H1 (cell line): Measurements from ENCODE around the gene TGM1. TPM values are rescaled to one million over a fixed set of nuclear protein-coding genes. Genes with fewer than 3 reads are reported as not detected.

ENCODE experiments used
- CTCF ChIA-PET: fragments of 300-600 bp; sonication (Branson Sonifier 250); formaldehyde crosslinking; loops from one replicate; lab custom pipeline; 2021; ENCODE audit not compliant: partially characterized antibody; lab: Charles Lee
- POLR2A ChIA-PET: fragments of 300-600 bp; sonication (Branson Sonifier 250); formaldehyde crosslinking; loops from one replicate; lab custom pipeline; 2021; ENCODE audit warnings: inconsistent platforms; ENCODE audit not compliant: partially characterized antibody; lab: Charles Lee
- DNase-seq, 2 experiments: peaks; one replicate each; pipeline versions ENCODE4 v3.0.0 to v3.0.0-alpha.2; 2010 to 2022; ENCODE audit warnings: low spot score in 2 of 2, low read depth in 1 of 2, mixed read lengths in 1 of 2
- FAIRE-seq: peaks from 2 replicates; lab custom pipeline; 2011; peaks lifted over from hg19 to GRCh38; lab: Jason Lieb, UNC
- H2AFZ ChIP-seq: 2 replicates; pipeline ENCODE4 v1.8.1; 2012; ENCODE audit warnings: low read length, inconsistent platforms
- H2AK5ac ChIP-seq: 2 replicates; pipeline ENCODE4 v1.6.1; 2013; ENCODE audit warnings: low read depth, low read length
- H2BK120ac ChIP-seq: replicated peaks from 2 replicates; pipeline ENCODE3; 2013; ENCODE audit warnings: low read depth, low read length, inconsistent platforms
- H2BK12ac ChIP-seq: 2 replicates; pipeline ENCODE4 v1.6.1; 2013; ENCODE audit warnings: low read depth, low read length
- H2BK15ac ChIP-seq: 2 replicates; pipeline ENCODE4 v1.6.1; 2013; ENCODE audit warnings: low read length
- H2BK20ac ChIP-seq: 2 replicates; pipeline ENCODE4 v1.6.1; 2013; ENCODE audit warnings: low read length
- H2BK5ac ChIP-seq: 2 replicates; pipeline ENCODE4 v1.6.1; 2013; ENCODE audit warnings: low read depth, low read length
- H3K14ac ChIP-seq: 2 replicates; pipeline ENCODE4 v1.6.1; 2013; ENCODE audit warnings: inconsistent platforms; ENCODE audit not compliant: insufficient read length
- H3K18ac ChIP-seq: 2 replicates; pipeline ENCODE4 v1.6.1; 2013; ENCODE audit warnings: low read length; ENCODE audit errors: extremely low read depth
- H3K23ac ChIP-seq: 2 replicates; pipeline ENCODE4 v1.6.1; 2013; ENCODE audit warnings: inconsistent platforms; ENCODE audit not compliant: insufficient read length
- H3K23me2 ChIP-seq: 2 replicates; pipeline ENCODE4 v1.6.1; 2013; ENCODE audit warnings: low read depth, low read length
- H3K27ac ChIP-seq: 2 replicates; pipeline ENCODE4 v1.6.1; 2011; ENCODE audit warnings: low read depth, low read length, inconsistent platforms
- H3K27me3 ChIP-seq, 4 experiments: replicated peaks in 1 of 4; 1 replicate in 1 of 4; 2 replicates in 3 of 4; pipeline versions ENCODE4 v1.6.1 to v1.8.1; 2011 to 2013; ENCODE audit warnings: low read length in 3 of 4, mild to moderate bottlenecking in 3 of 4, inconsistent platforms in 2 of 4, mixed read lengths in 2 of 4, moderate library complexity in 1 of 4; ENCODE audit not compliant: control insufficient read depth in 3 of 4, insufficient read depth in 3 of 4; ENCODE audit errors: extremely low read depth in 1 of 4
- H3K36me3 ChIP-seq, 4 experiments: 2 replicates each; pipeline versions ENCODE4 v1.6.1 to v1.8.1; 2011 to 2013; ENCODE audit warnings: mild to moderate bottlenecking in 4 of 4, low read length in 3 of 4, moderate library complexity in 2 of 4, control low read depth in 1 of 4, inconsistent platforms in 1 of 4; ENCODE audit not compliant: insufficient read depth in 4 of 4, control insufficient read depth in 2 of 4
- H3K4ac ChIP-seq: replicated peaks from 2 replicates; pipeline ENCODE3; 2013; ENCODE audit warnings: low read length, low read depth, mixed read lengths, inconsistent platforms; ENCODE audit not compliant: insufficient read length
- H3K4me1 ChIP-seq, 4 experiments: replicated peaks in 1 of 4; 1 replicate in 1 of 4; 2 replicates in 3 of 4; pipeline versions ENCODE4 v1.6.1 to v1.8.1; 2011 to 2013; ENCODE audit warnings: low read length in 3 of 4, inconsistent platforms in 2 of 4, mixed read lengths in 1 of 4; ENCODE audit not compliant: insufficient read depth in 4 of 4, control insufficient read depth in 3 of 4
- H3K4me2 ChIP-seq, 2 experiments: 2 replicates each; pipeline versions ENCODE4 v1.6.1 to v1.8.1; 2011 to 2013; ENCODE audit warnings: low read depth in 2 of 2, low read length in 2 of 2, control low read depth in 1 of 2, inconsistent platforms in 1 of 2, mild to moderate bottlenecking in 1 of 2; ENCODE audit not compliant: insufficient read depth in 1 of 2
- H3K4me3 ChIP-seq, 4 experiments: fragments of 200-600, 300-600 bp in 1 of 4; sonication (generic), shearing (Covaris generic), sonication (Bioruptor Twin) in 1 of 4; 2 replicates each; pipeline versions ENCODE4 v1.5.1 to v1.8.1; 2011 to 2016; ENCODE audit warnings: low read length in 4 of 4, low read depth in 3 of 4, control low read depth in 2 of 4, inconsistent platforms in 2 of 4, mild to moderate bottlenecking in 2 of 4, mixed read lengths in 1 of 4, moderate library complexity in 1 of 4; ENCODE audit not compliant: insufficient read depth in 2 of 4; ENCODE audit errors: extremely low read depth in 1 of 4
- H3K56ac ChIP-seq: replicated peaks from 2 replicates; pipeline ENCODE3; 2013; ENCODE audit warnings: low read depth, mild to moderate bottlenecking, mixed read lengths, low read length, inconsistent platforms; ENCODE audit not compliant: insufficient read length
- H3K79me1 ChIP-seq: 2 replicates; pipeline ENCODE4 v1.6.1; 2013; ENCODE audit warnings: low read depth, low read length, control low read depth
- H3K79me2 ChIP-seq, 2 experiments: 2 replicates each; pipeline versions ENCODE4 v1.6.1 to v1.8.1; 2012 to 2013; ENCODE audit warnings: low read length in 2 of 2, mild to moderate bottlenecking in 2 of 2, inconsistent platforms in 1 of 2; ENCODE audit not compliant: insufficient read depth in 2 of 2, control insufficient read depth in 1 of 2
- H3K9ac ChIP-seq, 4 experiments: replicated peaks in 1 of 4; 1 replicate in 1 of 4; 2 replicates in 3 of 4; pipeline versions ENCODE4 v1.6.1 to v1.8.1; 2011 to 2013; ENCODE audit warnings: low read depth in 3 of 4, low read length in 3 of 4, control low read depth in 2 of 4, mild to moderate bottlenecking in 2 of 4, moderate library complexity in 2 of 4, inconsistent platforms in 1 of 4; ENCODE audit errors: extremely low read depth in 1 of 4
- H3K9me3 ChIP-seq, 2 experiments: 2 replicates each; pipeline versions ENCODE4 v1.6.1 to v1.8.1; 2012 to 2013; ENCODE audit warnings: mild to moderate bottlenecking in 2 of 2, moderate library complexity in 2 of 2, control low read depth in 1 of 2, inconsistent platforms in 1 of 2, low read depth in 1 of 2, low read length in 1 of 2, mixed read lengths in 1 of 2; ENCODE audit not compliant: insufficient read depth in 2 of 2
- H4K20me1 ChIP-seq, 2 experiments: replicated peaks in 1 of 2; 2 replicates each; pipeline versions ENCODE3 to v1.8.1; 2011 to 2013; ENCODE audit warnings: inconsistent platforms in 2 of 2, low read length in 2 of 2, mild to moderate bottlenecking in 1 of 2; ENCODE audit not compliant: insufficient read depth in 2 of 2, control insufficient read depth in 1 of 2
- H4K5ac ChIP-seq: 2 replicates; pipeline ENCODE4 v1.6.1; 2013; ENCODE audit warnings: low read length, low read depth, mixed read lengths, inconsistent platforms; ENCODE audit not compliant: insufficient read length
- H4K8ac ChIP-seq: 2 replicates; pipeline ENCODE4 v1.8.0; 2013; ENCODE audit warnings: mild to moderate bottlenecking, moderate library complexity, low read length, inconsistent platforms; ENCODE audit not compliant: insufficient read depth; ENCODE audit errors: extremely low read depth
- H4K91ac ChIP-seq: replicated peaks from 2 replicates; pipeline ENCODE3; 2013; ENCODE audit warnings: low read length, mixed read lengths, inconsistent platforms; ENCODE audit not compliant: insufficient read length
- BCL11A ChIP-seq, 2 experiments: IDR thresholded peaks; one replicate each; pipeline ENCODE4 v1.6.1; 2011; ENCODE audit warnings: low read depth in 2 of 2, low read length in 2 of 2, mild to moderate bottlenecking in 2 of 2
- BRCA1 ChIP-seq: IDR thresholded peaks from 2 replicates; pipeline ENCODE4 v1.6.1; 2012; ENCODE audit warnings: low read depth, low read length, improper control_type of control experiment
- EZH2 ChIP-seq: fragments of 200-600 bp; sonication (generic); IDR thresholded peaks from 2 replicates; pipeline ENCODE4 v1.7.1; 2012; ENCODE audit warnings: low read depth, mild to moderate bottlenecking, moderate library complexity, low read length, inconsistent platforms; ENCODE audit not compliant: severe bottlenecking
- GABPA ChIP-seq: IDR thresholded peaks from 2 replicates; pipeline ENCODE4 v1.6.1; 2011; ENCODE audit warnings: mild to moderate bottlenecking, low read length, moderate library complexity, borderline replicate concordance; ENCODE audit not compliant: insufficient read depth
- GTF2F1 ChIP-seq: IDR thresholded peaks from 2 replicates; pipeline ENCODE4 v1.6.1; 2012; ENCODE audit warnings: low read depth, low read length, improper control_type of control experiment, borderline replicate concordance
- KDM4A ChIP-seq: IDR thresholded peaks from one replicate; pipeline ENCODE4 v1.7.1; 2012; ENCODE audit warnings: low read depth, mild to moderate bottlenecking, moderate library complexity, low read length, inconsistent platforms; ENCODE audit not compliant: severe bottlenecking
- MAX ChIP-seq: IDR thresholded peaks from 2 replicates; pipeline ENCODE4 v1.6.1; 2012; ENCODE audit warnings: inconsistent platforms
- PHF8 ChIP-seq: fragments of 200-600 bp; sonication (generic); conservative IDR thresholded peaks from 2 replicates; pipeline ENCODE4 v1.7.1; 2012; ENCODE audit warnings: low read depth, mild to moderate bottlenecking, inconsistent platforms, low read length, moderate library complexity
- RXRA ChIP-seq: IDR thresholded peaks from 2 replicates; pipeline ENCODE4 v1.6.1; 2011; ENCODE audit warnings: low read depth, mild to moderate bottlenecking, low read length, moderate library complexity; ENCODE audit not compliant: insufficient read depth
- SIX5 ChIP-seq: IDR thresholded peaks from 2 replicates; pipeline ENCODE4 v1.6.1; 2011; ENCODE audit warnings: mild to moderate bottlenecking, low read depth, low read length
- SUZ12 ChIP-seq: fragments of 200-600 bp; sonication (generic); IDR thresholded peaks from 2 replicates; pipeline ENCODE4 v1.6.1; 2012; ENCODE audit warnings: mild to moderate bottlenecking, inconsistent platforms, low read length, moderate library complexity, mixed read lengths
- TAF7 ChIP-seq: optimal IDR thresholded peaks from 2 replicates; pipeline ENCODE3; 2011; ENCODE audit warnings: low read depth, mild to moderate bottlenecking, inconsistent platforms, low read length, moderate library complexity, borderline replicate concordance
- WGBS, 2 experiments: shearing (Covaris generic) in 1 of 2; methylation state at CpG; one replicate each; pipeline versions ENCODE4 v1.1.6 to v1.1.7; 2013 to 2015; ENCODE audit warnings: low lambda C conversion rate in 2 of 2, mixed read lengths in 2 of 2, inconsistent platforms in 1 of 2, low coverage in 1 of 2, missing lambda C conversion rate in 1 of 2; ENCODE audit not compliant: insufficient replicate concordance in 2 of 2, insufficient coverage in 1 of 2, insufficient read length in 1 of 2; ENCODE audit errors: extremely low coverage in 1 of 2, missing lambda C conversion rate in 1 of 2; 5-methylcytosine and 5-hydroxymethylcytosine counted together
- polyA plus RNA-seq, 7 experiments: library from polyadenylated mRNA; depleted of rRNA in 3 of 7; stranded (reverse) in 5 of 7; unstranded in 2 of 7; fragments of >200 nt in 5 of 7; fragments of 200-250 nt in 2 of 7; gene quantifications; 1 replicate in 5 of 7; 2 replicates in 1 of 7; 4 replicates in 1 of 7; pipeline versions ENCODE4 v1.2.1 to v1.2.3, GENCODE V29; 2011 to 2013; ENCODE audit warnings: missing spikeins in 2 of 7, mixed read lengths in 2 of 7
- total RNA-seq: library from RNA; stranded (reverse); fragmentation: NEBNext Ultra II Directional; extraction: Animal tissue kit (Norgen Biotek cat#: 25700); gene quantifications from 2 replicates; pipeline ENCODE4 v1.2.1, GENCODE V29; 2021

Gene TGM1
- total and polyA plus RNA-seq, 2 of the 8 experiments (the other 6 are each of a cell fraction or from before 2014, with no cell fraction given) = 1.8 to 2.2 TPM

GRCh38 chr14:24216345-24216699 is 46.7 kb downstream of the TGM1 start:
- peak overlapping the region; percentile 70 to 86; a peak in 2 of 4 replicates for H3K4me2 ChIP-seq
- no peak overlapping the region for H2BK12ac ChIP-seq
- POLR2A ChIA-PET = interaction anchor here (0.8 to 11.1 kb wide), 17 partner anchors 8 to 92 kb away, joined by 3 to 119 read pairs (median 5); partner anchors contain the start of genes IPO4, RABGGTA, TINF2 and TM9SF1
- no peak overlapping the region for H3K4ac ChIP-seq
- CTCF ChIA-PET = interaction anchor here (0.5 to 2.1 kb wide), 15 partner anchors 8 to 1914 kb away, joined by 3 to 7 read pairs (median 3); partner anchors contain the start of genes CIDEB, TINF2 and TM9SF1
- H3K9me3 ChIP-seq = no peaks in the 10 kb centered on the region
- no peak overlapping the region for H3K56ac ChIP-seq
- H3K36me3 ChIP-seq = peaks cover 0 to 7% (median 5%) of the 10 kb centered on the region in 4 experiments; a peak in 6 of 8 replicates
- H2BK5ac ChIP-seq = no peak overlapping the region
- peaks cover 8% of the 10 kb centered on the region for H3K23me2 ChIP-seq
- FAIRE-seq = no peak
- 0 out of 2 replicates have a peak overlapping the region, but pooled peaks have one; percentile 48 for H2BK15ac ChIP-seq
- no peak overlapping the region for H2AFZ ChIP-seq
- H3K4me1 ChIP-seq = peaks cover 0 to 5% (median 2%) of the 10 kb centered on the region in 4 experiments; a peak in 1 of 7 replicates
- no peak overlapping the region for H3K27ac ChIP-seq
- peaks cover 0 to 1% of the 10 kb centered on the region in 2 experiments for H4K20me1 ChIP-seq
- no peak overlapping the region for H4K8ac ChIP-seq
- no peak for DNase-seq
- H2BK120ac ChIP-seq = no peak overlapping the region
- no peak overlapping the region for H3K23ac ChIP-seq
- no peaks in the 10 kb centered on the region for H3K27me3 ChIP-seq
- H3K79me1 ChIP-seq = no peaks in the 10 kb centered on the region
- no peak overlapping the region for H3K18ac ChIP-seq
- 85% methylated on average over 2 of the region's 2 CpGs; no CpG with 5 or more reads in 1 of the 2 experiments for WGBS, 2 experiments
- H4K5ac ChIP-seq = no peak overlapping the region
- peaks cover 0 to 12% of the 10 kb centered on the region in 2 experiments; a peak in 2 of 4 replicates for H3K79me2 ChIP-seq
- H2BK20ac ChIP-seq = no peak overlapping the region
- H3K14ac ChIP-seq = no peak overlapping the region
- H3K4me3 ChIP-seq = peak overlapping the region in 2 of 4 experiments; percentile 77 to 78; a peak in 3 of 8 replicates
- H2AK5ac ChIP-seq = no peak overlapping the region
- H4K91ac ChIP-seq = no peak overlapping the region
- H3K9ac ChIP-seq = no peak overlapping the region
- TF ChIP-seq GABPA (no peak), RXRA (no peak), MAX (no peak), SUZ12 (no peak), EZH2 (no peak), GTF2F1 (no peak), BCL11A (IDR thresholded peaks at IDR 0.05; ENCODE audit: low read depth in 2 of 2, low read length in 2 of 2) (no peak), TAF7 (no peak), SIX5 (no peak), BRCA1 (no peak), KDM4A (no peak), PHF8 (no peak)
